ENCODE results near the gene SPANXN5.
"Not testable (repeated sequence)": the region's sequence is repeated elsewhere in the genome, so short reads cannot be mapped to it uniquely, and the experiment has no call there.

- not testable (repeated sequence) for TF ChIP-seq CTCF, POLR2A, EP300 (IDR thresholded peaks at IDR 0.05)
Observed at GRCh38 chrX:52797327-52797726, at the start of gene SPANXN5.

Data from ovary (tissue), 3 donors.